Ramos (cell line): Measurements from ENCODE around the gene IL20RA.

Experiments used
- in situ Hi-C: fragments of 300-500 bp; cut with MboI; formaldehyde crosslinking; loops from one replicate; pipeline ENCODE4 v1.14.3; 2022; ENCODE audit warnings: low sequenced_read_pairs; ENCODE audit not compliant: unreplicated experiment

The IL20RA gene

DNA sequence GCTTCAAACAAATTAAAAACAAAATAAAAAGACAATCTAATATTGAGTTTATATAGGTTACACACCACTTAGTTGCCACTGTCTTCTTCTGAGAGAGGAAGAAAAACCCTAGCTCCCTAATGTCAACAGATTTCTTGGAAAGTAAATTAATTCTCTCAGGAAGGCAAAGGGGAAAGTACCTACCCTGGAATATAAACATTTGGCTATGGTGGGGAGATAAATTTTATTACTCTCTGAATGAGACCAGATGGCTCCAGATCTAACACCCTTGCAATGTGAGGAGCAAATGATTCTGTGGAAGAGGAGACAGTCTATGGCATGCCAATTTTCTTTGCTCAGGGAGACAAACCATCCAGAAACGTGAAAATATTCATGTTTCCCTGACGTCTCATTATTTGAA lies 4.3 kb upstream of the IL20RA start:
- in situ Hi-C loops = no loop called here

GRCh38 chr6:137046871-137047412 lies 2.2 kb upstream of the IL20RA start:
- in situ Hi-C loops = no loop called here

GRCh38 chr6:137045222-137045789 lies 541 bp upstream of the IL20RA start:
- in situ Hi-C loops = no loop called here

DNA sequence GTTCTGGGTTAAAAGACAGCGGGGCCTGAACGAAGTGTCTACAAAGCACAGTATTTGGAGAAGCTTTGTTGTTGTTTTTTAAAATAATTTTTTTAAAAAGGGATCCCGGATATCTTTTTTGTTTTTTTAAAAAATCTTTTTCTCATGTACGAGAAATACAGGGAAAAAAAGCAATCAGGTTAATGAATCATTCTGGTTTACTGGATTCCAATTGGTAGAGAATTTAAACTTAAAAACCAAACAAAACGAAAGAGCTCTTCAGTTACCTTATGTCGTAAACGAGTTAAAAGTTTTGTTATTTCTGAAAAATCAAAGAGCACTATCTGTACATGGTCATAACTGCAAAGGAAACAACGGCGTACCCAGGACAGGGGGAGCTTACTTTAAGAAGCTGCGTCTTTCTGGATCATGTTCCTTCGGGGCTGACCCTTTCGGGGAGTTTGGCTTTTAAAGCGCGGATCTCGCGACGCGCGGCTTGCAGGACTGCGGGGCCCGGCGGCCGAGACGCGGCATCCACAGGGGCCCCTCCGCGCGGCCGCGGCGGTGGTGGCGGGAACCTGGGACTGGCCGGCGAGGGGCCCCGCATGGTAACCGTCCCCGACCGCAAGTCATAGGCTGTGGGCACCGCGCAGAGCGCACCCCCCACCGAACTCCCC lies 927 bp downstream of the IL20RA start:
- in situ Hi-C loops = no loop called here

DNA sequence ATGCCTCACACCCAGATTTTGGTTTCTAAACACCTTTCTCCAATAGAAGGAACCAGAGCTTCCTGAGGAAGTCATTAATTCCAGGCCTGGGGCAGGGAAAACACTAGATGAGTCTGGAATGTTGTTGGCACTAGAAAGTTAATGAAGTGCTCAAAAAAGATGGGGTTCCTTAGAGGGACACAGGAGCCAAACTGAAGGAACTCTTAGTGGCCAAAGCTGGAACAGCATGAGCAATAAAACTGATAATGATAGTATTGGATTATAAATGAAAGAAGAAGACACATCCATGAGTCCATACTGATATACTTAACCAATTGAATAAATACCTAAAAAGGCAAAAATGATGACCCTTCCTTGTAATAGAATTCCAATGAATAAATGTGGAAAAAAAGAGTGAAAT lies 4.4 kb downstream of the IL20RA start:
- in situ Hi-C loops = no loop called here

GRCh38 chr6:137039010-137039409 lies 5.8 kb downstream of the IL20RA start:
- in situ Hi-C loops = no loop called here

- in situ Hi-C loops = no loop called here
Observed at GRCh38 chr6:137036566-137037300, 8.0 kb downstream of the IL20RA start.

DNA sequence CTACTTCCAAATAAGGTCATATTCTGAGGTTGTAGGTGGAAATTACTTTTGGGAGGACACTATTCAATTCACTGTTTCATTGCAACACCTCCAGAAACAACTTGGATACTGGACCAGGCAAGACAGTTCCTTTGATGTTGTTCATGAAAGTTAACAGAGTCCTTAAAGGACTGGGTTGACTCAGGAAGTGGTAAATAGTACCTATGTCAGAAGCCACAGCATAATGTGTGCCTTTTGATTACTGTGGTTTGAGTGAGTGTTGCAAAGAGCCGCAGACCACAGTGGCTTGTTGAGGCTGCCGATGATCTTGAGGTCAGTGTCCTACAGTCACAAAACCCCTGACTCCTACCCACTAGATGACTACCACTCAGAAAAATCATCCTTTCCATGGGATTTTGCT lies 10.9 kb downstream of the IL20RA start:
- in situ Hi-C loops = no loop called here

DNA sequence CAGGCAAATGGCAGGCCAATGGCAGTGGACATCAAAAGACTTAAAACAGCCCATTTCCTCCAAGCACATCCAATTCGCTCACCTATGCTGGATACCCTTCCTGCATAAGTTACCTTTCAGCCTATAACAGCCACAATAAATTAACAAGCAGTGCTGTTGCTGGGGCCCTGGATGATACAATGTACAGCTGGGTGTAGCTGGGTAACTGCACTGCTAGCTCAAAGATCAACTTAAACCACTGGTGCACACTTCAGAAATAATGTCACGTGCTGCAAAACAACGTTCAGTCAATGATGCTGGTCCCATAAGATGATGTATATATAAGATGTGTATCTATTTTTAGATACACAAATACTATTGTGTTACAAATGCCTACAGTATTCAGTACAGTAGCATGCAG lies 13.6 kb downstream of the IL20RA start:
- in situ Hi-C loops = no loop called here

- in situ Hi-C loops = no loop called here
Observed at GRCh38 chr6:137028912-137029311, 15.9 kb downstream of the IL20RA start.

DNA sequence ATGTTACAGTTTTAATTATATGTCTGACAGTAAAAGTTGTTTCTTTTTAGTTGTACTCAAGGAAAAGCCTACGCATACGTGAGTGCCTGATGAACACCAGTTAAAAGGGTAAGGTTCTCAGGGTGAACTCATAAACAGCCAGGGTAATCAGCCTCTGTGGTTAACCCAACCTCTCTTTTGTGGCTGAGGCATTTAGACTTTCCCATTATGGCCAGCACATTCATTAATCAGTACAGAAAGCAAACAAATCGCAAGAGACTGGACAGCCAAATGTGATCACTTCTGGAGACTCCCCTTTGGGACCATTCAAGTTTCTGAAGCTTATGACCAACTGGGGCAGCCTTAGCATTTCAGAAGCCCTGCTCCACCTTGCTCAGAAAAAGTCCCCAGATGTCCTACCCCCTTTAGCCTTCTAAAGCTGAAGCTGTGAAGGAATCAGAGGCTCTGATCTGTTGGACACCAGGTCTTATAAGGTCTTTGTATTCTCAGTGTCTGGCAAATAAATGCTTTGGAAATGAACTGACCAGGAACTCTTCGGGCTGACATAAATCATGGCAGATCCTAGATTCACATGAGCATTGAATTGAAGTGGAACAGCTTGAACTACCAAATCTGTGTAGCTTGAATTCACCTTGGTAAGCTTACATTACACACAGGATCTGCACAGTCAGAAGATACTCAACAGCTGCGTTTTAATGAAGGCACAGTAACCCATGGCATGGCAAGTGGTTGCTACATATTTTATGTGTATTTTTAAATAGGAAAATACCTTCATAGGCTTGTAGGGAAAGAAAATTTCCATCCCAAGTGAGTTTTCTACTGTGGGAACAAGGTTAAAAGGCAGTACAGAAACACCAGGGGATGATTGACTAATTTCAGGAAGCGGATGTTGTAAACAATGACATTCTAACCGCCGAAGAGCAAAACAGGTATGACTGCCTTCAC lies 18.7 kb downstream of the IL20RA start:
- in situ Hi-C loops = no loop called here

DNA sequence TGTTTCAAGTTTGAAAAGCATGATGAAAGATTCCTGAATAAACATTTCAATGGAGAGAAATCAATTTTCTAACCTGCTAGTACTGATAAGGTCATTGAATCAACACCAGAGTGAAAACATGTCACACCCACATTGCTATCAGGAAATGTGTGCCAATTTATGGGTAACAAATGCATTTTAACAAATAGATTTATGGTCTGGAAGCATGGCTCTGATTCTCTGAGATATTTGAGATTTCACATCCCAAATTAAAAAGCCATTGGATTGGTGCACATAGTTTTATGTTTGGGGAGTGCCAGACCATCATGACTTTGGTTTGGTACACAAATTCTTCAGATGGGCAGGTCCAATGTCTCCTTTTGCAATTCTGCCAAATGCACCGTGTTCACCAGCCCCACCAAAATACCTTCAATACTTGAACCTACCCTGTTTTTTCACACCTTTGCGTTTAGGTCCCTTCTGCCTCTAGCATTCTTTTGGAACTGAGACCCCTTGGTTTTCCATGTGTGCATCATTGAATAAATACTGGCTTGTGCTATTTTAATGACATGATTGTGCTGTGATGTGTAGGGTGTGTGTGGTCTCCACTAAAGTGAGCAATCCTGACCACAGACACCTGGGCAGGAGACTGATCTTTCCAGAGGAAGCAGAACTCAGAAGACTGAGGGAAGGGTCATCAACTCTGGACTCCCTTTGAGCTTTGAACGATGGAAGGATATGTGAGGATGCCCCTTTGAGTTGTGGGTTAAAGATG lies 20.4 kb downstream of the IL20RA start:
- in situ Hi-C loops = no loop called here

DNA sequence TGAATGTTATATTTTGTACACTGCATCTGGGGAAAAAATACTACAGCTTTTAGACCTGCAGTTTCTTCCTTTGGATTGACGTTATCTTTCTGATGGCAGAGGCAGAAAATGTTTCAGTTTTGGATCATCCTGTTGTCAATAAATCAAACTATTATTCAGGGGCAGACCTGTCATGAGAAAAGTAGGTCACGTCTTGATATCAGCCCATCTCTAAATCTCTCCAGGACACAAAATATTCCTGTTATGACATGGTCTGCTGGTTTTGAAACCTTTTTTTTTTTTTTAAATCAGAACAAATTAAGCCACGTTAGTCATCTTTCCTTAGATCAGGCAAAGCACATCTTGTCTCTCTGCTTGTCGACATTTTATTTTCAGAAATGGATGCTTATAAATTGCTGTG lies 24.0 kb downstream of the IL20RA start:
- in situ Hi-C loops = no loop called here

- in situ Hi-C loops = no loop called here
Observed at GRCh38 chr6:137019476-137020272, 25.1 kb downstream of the IL20RA start.

DNA sequence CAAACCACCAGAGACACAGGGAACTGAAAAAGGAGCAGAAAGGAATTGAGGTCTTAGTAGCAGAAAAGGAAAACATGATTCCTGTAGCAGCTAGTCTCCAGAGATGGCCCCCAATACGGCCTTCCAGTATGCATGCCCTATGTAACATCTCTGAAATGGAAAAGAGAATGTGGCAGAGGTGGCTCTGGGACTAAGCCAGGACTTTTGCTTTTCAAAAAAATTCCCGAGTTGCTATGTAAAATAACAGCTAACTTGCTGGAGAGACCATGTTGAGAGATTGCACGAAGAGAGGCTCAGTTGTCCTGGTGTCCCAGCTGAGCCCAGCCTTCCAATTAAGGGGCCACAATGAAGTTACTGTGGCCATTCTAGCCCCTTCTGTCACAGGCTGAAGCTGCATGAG lies 27.7 kb downstream of the IL20RA start:
- in situ Hi-C loops = no loop called here

GRCh38 chr6:137016356-137016755 lies 28.4 kb downstream of the IL20RA start:
- in situ Hi-C loops = no loop called here

DNA sequence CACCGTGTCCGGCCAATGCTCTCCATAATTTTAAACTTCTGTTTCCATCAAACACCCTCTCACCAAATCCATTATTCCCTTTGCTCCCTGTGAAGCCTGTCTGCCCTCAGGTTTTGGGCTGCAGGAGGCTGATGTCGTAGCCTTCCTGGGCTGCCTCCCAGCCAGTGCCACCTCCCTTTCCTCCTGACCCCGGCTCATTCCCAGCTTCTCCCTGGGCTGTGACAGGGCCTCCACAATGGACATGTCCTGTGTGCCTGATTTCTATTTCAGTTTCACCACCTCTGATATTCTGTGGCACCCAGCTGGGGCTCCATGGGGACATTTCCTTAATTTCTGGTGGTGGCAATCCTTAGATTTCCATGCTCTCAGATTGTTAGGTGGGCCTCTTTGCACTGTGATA lies 28.8 kb downstream of the IL20RA start:
- in situ Hi-C loops = no loop called here

DNA sequence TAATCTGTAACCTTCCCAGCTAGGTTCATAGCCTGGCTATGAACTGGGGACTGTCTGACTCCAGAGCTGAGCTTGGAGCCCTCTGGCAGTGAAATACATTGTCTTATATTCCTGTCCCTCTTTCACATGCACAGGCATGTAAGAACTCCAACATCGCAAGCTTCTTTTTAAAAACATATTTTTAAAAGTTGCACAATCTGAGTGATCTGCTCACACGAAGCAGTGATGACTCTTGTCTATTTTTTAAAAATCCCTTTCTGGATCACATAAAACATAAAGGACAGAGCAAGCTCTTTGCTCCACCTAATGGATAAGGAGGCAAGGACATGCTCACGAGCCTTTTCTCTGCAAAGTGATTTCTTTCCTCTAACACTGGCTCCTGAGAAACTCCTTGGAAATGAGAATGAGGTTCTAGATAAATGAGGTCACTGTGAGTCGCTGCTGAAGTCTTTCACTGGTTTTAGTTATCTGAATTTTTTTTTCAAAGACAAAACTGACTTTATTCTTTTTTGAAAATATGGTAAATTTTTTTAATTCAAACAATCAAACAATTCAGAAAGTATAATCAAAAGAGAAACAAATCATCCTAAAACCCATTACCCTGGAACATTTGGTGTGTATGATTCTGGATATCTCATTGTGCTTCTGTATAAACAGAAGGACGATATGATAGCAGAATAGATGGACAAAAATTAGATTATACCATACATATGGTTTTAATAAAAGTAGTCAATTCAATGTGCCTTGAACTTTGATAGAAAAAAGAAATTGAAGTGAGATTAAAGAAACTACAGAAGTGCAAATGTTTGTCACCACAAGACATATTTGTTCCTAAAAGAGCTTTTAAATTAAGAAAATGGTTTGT lies 30.8 kb downstream of the IL20RA start:
- in situ Hi-C loops = no loop called here
